HG02571 (cell line): Measurements from ENCODE around the gene DNAJC4.

Experiments used
- ATAC-seq: cut with Tn5 transposase; IDR thresholded peaks from one replicate; pipeline ENCODE4 v1.9.1; 2021; ENCODE audit warnings: mild to moderate bottlenecking, moderate library complexity; ENCODE audit not compliant: unreplicated experiment

Gene DNAJC4

GRCh38 chr11:64255135-64256128, 25.1 kb downstream of the DNAJC4 start:
- ATAC-seq, result no peak

GRCh38 chr11:64256300-64256699, 26.0 kb downstream of the DNAJC4 start:
- no peak for ATAC-seq

GRCh38 chr11:64258356-64258755, 28.0 kb downstream of the DNAJC4 start:
- ATAC-seq, result no peak

- ATAC-seq, result no peak
These were observed 28.7 kb downstream of the DNAJC4 start for GRCh38 chr11:64258946-64259532.

GRCh38 chr11:64259533-64260067, 29.3 kb downstream of the DNAJC4 start:
- no peak for ATAC-seq

DNA sequence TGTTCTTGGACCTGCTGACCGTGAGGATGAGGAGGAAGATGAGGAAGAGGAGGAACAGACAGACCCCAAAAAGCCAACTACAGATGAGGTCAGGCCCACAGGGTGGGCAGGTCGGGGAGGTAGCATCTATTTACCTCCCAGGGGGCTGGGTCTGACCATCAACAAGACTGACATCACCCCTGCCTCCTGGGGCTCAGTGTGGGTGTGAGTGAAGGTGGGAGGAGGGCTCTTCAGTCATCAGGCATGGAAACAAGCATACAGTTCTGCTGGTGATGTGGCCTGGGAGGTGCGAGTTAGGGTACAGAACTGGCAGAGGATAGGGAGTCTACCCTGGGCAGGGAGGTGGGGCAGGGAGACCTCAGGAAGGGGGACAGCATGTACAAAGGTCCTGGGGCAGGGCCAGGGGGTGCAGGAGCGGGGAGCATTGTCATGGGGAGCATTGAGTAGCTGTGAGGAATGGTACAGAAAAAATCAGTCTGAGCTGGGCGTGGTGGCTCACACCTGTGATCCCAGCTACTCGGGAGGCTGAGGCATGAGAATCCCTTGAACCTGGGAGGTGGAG, 29.9 kb downstream of the DNAJC4 start:
- no peak for ATAC-seq

- ATAC-seq, result no peak
These were observed 31.3 kb downstream of the DNAJC4 start for GRCh38 chr11:64261556-64262080.

DNA sequence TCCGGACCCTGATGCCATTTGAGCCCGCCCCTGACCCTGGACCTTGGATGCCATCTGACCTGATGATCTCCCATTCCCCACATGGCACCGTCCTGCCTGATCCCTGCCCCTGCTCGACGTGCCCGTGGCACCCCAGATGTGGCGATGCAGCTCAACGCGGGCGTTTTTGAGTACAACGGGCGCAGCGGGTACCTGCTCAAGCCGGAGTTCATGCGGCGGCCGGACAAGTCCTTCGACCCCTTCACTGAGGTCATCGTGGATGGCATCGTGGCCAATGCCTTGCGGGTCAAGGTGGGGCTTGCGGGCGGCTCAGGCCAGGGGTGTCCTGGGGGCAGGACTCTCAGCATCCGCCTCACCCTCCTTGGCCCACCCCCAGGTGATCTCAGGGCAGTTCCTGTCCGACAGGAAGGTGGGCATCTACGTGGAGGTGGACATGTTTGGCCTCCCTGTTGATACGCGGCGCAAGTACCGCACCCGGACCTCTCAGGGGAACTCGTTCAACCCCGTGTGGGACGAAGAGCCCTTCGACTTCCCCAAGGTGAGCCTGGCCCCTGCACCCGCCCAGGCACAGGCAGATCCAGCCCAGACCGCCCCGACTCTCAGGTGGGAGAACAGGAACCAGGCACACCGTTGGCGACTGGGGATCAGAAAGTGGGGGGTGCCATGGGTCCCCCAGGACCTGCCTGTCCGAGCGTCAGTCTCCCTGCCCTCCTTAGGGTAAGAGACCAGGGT, 32.1 kb downstream of the DNAJC4 start:
- ATAC-seq, result no peak

DNA sequence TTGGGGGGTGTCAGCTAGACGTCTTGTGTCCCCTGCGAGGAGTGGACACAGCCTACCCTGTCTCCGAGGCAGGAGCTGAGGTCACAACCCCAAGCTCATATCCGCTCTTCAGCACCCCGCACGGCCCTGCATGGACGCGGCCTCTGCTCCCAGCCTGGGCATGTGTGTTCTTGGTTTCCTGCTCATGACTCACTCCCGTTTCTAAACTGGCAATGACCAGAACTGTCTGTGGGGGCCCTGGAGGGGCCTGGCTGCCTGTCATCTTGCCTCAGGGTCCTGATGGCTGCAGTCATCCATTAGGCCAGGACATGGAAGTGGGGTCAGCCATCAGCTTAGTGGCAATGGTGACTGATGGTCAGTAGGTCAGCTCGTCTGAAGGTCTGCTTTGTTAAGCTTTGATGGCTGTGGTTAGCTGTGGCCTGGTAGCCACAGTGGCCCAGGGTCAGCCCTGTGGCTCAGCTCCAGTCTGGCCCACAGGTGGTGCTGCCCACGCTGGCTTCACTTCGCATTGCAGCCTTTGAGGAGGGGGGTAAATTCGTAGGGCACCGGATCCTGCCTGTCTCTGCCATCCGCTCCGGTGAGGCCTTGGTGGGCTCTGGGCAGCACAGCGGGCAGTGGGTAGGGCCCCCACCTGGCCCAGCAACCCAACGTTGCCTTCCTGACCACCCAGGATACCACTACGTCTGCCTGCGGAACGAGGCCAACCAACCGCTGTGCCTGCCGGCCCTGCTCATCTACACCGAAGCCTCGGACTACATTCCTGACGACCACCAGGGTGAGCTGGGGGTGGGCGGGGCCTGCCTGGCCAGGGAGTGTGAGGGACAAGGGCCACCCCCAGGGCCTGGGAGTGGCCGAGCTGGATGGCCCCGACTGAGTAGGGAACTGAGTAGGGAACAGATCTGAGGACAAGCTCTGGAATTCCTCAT, 32.9 kb downstream of the DNAJC4 start:
- ATAC-seq, result no peak

DNA sequence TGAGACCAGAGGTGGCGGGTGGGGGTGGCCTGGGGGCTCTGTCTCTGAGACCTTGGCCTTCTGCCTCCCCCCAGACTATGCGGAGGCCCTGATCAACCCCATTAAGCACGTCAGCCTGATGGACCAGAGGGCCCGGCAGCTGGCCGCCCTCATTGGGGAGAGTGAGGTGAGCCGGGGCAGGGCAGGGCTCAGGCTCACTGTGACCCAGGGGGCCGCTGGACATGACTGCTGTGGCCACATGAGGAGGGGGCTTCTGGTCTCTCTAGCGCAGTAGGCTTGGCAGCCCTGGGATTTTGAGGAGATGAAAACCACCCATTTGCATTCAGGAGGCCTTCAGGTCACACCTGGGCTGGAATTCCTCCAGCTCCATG, 33.6 kb downstream of the DNAJC4 start:
- no peak for ATAC-seq

GRCh38 chr11:64264371-64264852, 34.1 kb downstream of the DNAJC4 start:
- no peak for ATAC-seq

DNA sequence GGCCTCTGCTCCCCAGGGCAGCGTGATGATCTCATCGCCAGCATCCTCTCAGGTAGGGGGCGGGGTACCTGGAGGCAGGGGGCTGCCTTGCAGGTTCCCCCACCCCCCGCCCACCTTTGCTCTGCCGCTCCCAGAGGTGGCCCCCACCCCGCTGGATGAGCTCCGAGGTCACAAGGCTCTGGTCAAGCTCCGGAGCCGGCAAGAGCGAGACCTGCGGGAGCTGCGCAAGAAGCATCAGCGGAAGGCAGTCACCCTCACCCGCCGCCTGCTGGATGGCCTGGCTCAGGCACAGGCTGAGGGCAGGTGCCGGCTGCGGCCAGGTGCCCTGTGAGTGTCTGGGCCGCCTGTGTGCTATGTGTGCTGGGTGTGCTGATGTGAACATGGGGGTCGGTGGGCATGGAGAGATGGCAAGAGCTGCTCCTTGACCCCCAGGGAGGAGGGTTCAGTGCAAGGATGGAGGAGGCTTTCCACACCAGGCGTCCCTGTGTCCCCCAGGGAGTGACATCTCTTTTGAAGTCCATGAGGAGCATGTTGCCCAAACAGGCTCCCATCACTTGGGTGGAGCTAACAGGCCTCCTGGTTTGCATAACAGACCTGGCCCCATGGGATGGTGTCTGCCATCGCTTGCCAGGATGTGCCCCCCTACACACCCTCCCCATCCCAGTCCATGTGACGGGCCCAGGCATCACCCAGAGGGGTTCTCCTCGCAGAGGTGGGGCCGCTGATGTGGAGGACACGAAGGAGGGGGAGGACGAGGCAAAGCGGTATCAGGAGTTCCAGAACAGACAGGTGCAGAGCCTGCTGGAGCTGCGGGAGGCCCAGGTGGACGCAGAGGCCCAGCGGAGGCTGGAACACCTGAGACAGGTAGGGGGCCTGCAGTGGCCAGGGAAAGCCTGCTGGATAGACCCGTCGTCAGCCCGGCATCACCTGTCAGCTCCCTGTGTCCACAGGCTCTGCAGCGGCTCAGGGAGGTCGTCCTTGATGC, 35.1 kb downstream of the DNAJC4 start:
- no peak for ATAC-seq

DNA sequence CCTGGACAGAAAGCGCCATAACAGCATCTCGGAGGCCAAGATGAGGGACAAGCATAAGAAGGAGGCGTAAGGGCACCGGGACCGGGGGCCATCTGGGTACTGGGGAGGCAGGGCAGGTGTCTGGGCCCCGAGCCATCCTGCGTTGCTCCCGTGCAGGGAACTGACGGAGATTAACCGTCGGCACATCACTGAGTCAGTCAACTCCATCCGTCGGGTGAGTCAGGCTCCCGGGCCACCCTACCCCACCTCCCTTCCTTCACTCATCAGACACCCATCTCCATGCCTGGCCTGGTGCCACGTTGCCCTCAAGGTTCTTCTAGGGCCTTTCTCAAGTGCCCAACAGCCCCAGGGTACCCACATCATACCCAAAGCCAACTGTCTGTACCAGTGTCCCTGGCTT, 36.0 kb downstream of the DNAJC4 start:
- no peak for ATAC-seq

DNA sequence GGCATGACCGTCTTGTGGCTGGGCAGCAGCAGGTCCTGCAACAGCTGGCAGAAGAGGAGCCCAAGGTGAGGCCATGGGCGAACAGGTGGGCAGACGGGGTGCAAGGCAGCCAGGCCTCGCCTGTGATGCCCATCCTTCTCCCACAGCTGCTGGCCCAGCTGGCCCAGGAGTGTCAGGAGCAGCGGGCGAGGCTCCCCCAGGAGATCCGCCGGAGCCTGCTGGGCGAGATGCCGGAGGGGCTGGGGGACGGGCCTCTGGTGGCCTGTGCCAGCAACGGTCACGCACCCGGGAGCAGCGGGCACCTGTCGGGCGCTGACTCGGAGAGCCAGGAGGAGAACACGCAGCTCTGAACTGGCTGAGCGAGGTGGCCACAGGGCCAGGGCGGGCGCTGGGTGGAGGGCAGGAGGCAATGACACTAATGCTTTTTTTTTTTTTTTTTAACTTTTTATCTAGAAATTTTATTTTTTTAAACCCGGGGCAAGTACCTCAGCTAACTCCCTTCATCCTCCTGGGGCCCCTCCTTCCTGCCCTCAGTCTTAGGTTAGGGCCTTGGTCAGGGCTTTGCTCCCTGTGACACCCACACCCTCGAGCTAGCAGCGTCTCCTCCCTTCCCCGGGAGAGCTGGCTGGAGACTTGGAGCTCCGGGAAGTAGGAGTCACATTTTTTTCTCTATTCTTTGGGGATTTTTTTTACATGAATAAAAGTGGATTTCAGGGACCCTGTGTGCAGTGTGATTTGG, 37.0 kb downstream of the DNAJC4 start:
- ATAC-seq, result no peak

- no peak for ATAC-seq
These were observed 37.9 kb downstream of the DNAJC4 start for GRCh38 chr11:64268025-64268892.

DNA sequence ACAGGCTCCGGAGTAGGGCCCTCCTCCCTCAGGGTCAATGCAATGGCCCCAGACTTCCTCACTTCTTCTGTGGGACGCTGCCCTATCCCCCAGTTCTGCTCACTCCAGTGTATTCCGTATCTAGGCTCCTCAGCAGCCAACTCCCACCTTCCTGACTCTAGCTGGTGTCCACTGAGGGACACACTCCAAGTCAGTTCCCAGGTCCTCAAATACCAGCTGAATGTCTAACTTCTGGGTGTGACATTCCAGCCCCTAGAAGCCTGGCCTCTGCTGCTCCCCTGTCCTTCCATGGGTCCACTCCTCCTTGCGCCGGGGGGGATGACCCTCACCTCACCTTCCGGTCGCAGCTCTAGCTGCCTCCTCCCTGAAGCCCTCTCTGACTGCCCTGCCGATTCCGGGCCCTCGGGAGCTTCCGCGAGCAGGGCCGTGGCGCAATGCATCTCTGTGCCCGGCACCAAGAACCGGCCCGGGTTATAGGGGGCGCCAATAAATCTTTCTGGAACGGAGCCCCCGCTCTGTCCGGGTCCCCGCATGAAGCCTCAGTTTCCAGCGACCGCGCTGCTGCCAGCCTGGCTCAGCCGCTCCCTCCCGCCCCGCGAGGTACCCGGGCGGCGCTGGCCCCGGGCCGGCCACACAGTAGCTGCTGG, 38.7 kb downstream of the DNAJC4 start:
- ATAC-seq, result peak; percentile 4
